HepG2 (cell line): ENCODE results near the gene U2AF1L4. TPM values are rescaled to one million over a fixed set of nuclear protein-coding genes. Genes with fewer than 3 reads are reported as not detected.

Experiments
- HNRNPK ChIP-seq: fragments of 200-400 bp; formaldehyde crosslinking; IDR thresholded peaks from 2 replicates; pipeline ENCODE4 v1.6.1; 2018; ENCODE audit warnings: low read length, low read depth, moderate library complexity, mild to moderate bottlenecking; ENCODE audit not compliant: poor library complexity, severe bottlenecking
- KAT7 ChIP-seq: IDR thresholded peaks from 2 replicates; pipeline ENCODE4 v1.6.1; 2018; ENCODE audit warnings: borderline replicate concordance, missing compliant biosample characterization
- KDM4B ChIP-seq: sonication (generic); formaldehyde crosslinking; IDR thresholded peaks from 2 replicates; pipeline ENCODE4 v1.4.0; 2020; ENCODE audit warnings: missing genetic modification reagents
- MEF2D ChIP-seq: sonication (generic); formaldehyde crosslinking; IDR thresholded peaks from 2 replicates; pipeline ENCODE4 v1.5.1; 2020; ENCODE audit warnings: mild to moderate bottlenecking, missing genetic modification reagents
- MIXL1 ChIP-seq: IDR thresholded peaks from 2 replicates; pipeline ENCODE4 v1.6.1; 2016
- MTA3 ChIP-seq: sonication (generic); formaldehyde crosslinking; IDR thresholded peaks from 2 replicates; pipeline ENCODE4 v1.4.0; 2020; ENCODE audit warnings: missing genetic modification reagents
- MTF1 ChIP-seq: sonication (generic); formaldehyde crosslinking; IDR thresholded peaks from 2 replicates; pipeline ENCODE4 v1.5.0; 2020; ENCODE audit warnings: missing genetic modification reagents
- NCOA5 ChIP-seq: sonication (generic); formaldehyde crosslinking; IDR thresholded peaks from 2 replicates; pipeline ENCODE4 v1.4.0; 2020; ENCODE audit warnings: missing genetic modification reagents
- NFATC3 ChIP-seq: sonication (generic); formaldehyde crosslinking; IDR thresholded peaks from 2 replicates; pipeline ENCODE4 v1.5.1; 2020; ENCODE audit warnings: mild to moderate bottlenecking, missing genetic modification reagents
- NFKB2 ChIP-seq: sonication (generic); formaldehyde crosslinking; IDR thresholded peaks from 2 replicates; pipeline ENCODE4 v1.4.0; 2020; ENCODE audit warnings: missing genetic modification reagents, borderline replicate concordance
- RBAK ChIP-seq: sonication (generic); formaldehyde crosslinking; IDR thresholded peaks from 2 replicates; pipeline ENCODE4 v1.5.1; 2020; ENCODE audit warnings: mild to moderate bottlenecking, missing genetic modification reagents
- RFXANK ChIP-seq: IDR thresholded peaks from 2 replicates; pipeline ENCODE4 v1.6.1; 2016
- RXRB ChIP-seq: IDR thresholded peaks from 2 replicates; pipeline ENCODE4 v1.6.1; 2016; ENCODE audit warnings: borderline replicate concordance, missing genetic modification reagents, missing compliant biosample characterization
- SP2 ChIP-seq: sonication (generic); formaldehyde crosslinking; IDR thresholded peaks from 2 replicates; pipeline ENCODE4 v1.5.1; 2020; ENCODE audit warnings: mild to moderate bottlenecking, missing genetic modification reagents
- YEATS2 ChIP-seq: sonication (generic); formaldehyde crosslinking; IDR thresholded peaks from 2 replicates; pipeline ENCODE4 v1.4.0; 2020; ENCODE audit warnings: missing genetic modification reagents, borderline replicate concordance
- ZMAT3 ChIP-seq: sonication (generic); formaldehyde crosslinking; conservative IDR thresholded peaks from 2 replicates; pipeline ENCODE4 v1.7.0; 2021; ENCODE audit warnings: missing genetic modification reagents
- ZNF234 ChIP-seq: sonication (generic); formaldehyde crosslinking; conservative IDR thresholded peaks from 2 replicates; pipeline ENCODE4 v1.5.1; 2020; ENCODE audit warnings: mild to moderate bottlenecking, missing genetic modification reagents
- ZNF350 ChIP-seq: sonication (generic); formaldehyde crosslinking; IDR thresholded peaks from 2 replicates; pipeline ENCODE4 v1.4.0; 2020; ENCODE audit warnings: mild to moderate bottlenecking, low read depth, missing genetic modification reagents, borderline replicate concordance
- ZNF367 ChIP-seq: sonication (generic); formaldehyde crosslinking; IDR thresholded peaks from 2 replicates; pipeline ENCODE4 v1.4.0; 2020; ENCODE audit warnings: missing genetic modification reagents, borderline replicate concordance
- ZNF547 ChIP-seq: sonication (generic); formaldehyde crosslinking; IDR thresholded peaks from 2 replicates; pipeline ENCODE4 v1.5.1; 2020; ENCODE audit warnings: mild to moderate bottlenecking, missing genetic modification reagents
- ZNF614 ChIP-seq: IDR thresholded peaks from 2 replicates; pipeline ENCODE4 v1.6.1; 2018; ENCODE audit warnings: missing biosample characterization, missing genetic modification reagents, inconsistent platforms, borderline replicate concordance
- polyA plus RNA-seq, 8 experiments: library from polyadenylated mRNA; depleted of rRNA in 3 of 8; stranded (reverse) in 7 of 8; unstranded in 1 of 8; fragments of >200 nt; fragmentation: Illumina TruSeq in 4 of 8; extraction: Trizol in 4 of 8; gene quantifications; 2 replicates each; pipeline versions ENCODE4 v1.2.1 to v1.2.3, GENCODE V29; 2011 to 2016; ENCODE audit warnings: low read depth in 4 of 8, missing spikeins in 1 of 8, mixed read lengths in 1 of 8; ENCODE audit not compliant: insufficient read depth in 1 of 8
- total RNA-seq, 5 experiments: library from RNA; depleted of rRNA; stranded (reverse); fragments of >200 nt; fragmentation: Illumina TruSeq; extraction: Trizol; gene quantifications; 2 replicates each; pipeline ENCODE4 v1.2.3, GENCODE V29; 2016; ENCODE audit warnings: low read depth in 1 of 5
- TF ChIP-seq, protein P1 (sequence below): IDR thresholded peaks from 2 replicates; pipeline ENCODE4 v1.6.1; 2016; ENCODE audit warnings: missing compliant biosample characterization, missing genetic modification reagents, borderline replicate concordance
- TF ChIP-seq, protein P2 (sequence below): sonication (generic); formaldehyde crosslinking; IDR thresholded peaks from 2 replicates; pipeline ENCODE4 v1.5.1; 2020; ENCODE audit warnings: missing genetic modification reagents, mild to moderate bottlenecking, borderline replicate concordance
- TF ChIP-seq, protein P3 (sequence below): sonication (generic); formaldehyde crosslinking; IDR thresholded peaks from 2 replicates; pipeline ENCODE4 v1.5.1; 2020; ENCODE audit warnings: mild to moderate bottlenecking, missing genetic modification reagents, borderline replicate concordance
- TF ChIP-seq, protein P4 (sequence below): sonication (generic); formaldehyde crosslinking; IDR thresholded peaks from 2 replicates; pipeline ENCODE4 v1.4.0; 2020; ENCODE audit warnings: missing genetic modification reagents

The U2AF1L4 gene
- total and polyA plus RNA-seq, 2 of the 13 experiments (the other 11 are each of a cell fraction or from before 2014, with no cell fraction given): 7.9 to 15.4 TPM

DNA sequence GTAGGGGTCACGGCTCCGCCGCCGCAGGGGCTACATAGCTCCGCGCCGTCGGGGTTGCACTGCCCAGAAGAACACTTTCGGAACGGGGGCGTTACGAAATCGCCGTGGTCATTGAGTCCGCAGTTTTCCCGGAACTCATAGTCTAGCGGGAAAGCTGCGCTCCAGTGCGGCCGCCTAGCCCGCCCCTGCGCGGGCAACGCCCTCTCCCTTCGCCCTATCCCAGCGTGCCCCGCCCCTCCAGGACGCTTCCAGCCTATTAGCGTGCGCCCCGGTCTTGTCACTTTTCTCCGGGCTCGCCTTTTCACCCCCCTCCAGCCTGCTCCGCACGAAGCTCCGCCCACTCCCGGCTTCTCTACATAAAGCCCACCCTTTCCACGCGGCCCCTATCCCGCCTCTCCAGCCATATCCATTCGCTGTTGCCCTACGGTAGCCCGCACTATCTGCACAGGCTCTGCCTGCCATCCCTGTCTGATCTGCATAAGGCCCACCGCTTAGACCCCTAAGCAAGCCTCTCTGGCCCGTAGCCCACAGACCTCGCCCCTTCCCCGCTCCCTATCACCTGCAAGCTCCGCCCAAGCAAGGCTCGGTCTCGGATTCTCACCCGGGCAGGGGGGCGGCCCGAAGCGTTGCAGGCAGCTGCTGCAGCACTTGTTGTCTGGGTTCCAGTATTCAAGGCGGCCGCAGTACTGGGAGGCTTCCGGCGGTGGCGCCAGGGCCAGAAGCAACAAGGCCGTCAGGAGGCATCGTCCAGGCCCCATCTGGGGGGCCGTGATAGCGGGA, 4.6 kb downstream of the U2AF1L4 start (continued):
- TF ChIP-seq, protein P1, sequence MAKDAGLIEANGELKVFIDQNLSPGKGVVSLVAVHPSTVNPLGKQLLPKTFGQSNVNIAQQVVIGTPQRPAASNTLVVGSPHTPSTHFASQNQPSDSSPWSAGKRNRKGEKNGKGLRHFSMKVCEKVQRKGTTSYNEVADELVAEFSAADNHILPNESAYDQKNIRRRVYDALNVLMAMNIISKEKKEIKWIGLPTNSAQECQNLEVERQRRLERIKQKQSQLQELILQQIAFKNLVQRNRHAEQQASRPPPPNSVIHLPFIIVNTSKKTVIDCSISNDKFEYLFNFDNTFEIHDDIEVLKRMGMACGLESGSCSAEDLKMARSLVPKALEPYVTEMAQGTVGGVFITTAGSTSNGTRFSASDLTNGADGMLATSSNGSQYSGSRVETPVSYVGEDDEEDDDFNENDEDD (CRISPR knock-in tag): peak; percentile 86; the same call in 1 of the 2 replicates
- TF ChIP-seq NFATC3 (peak; percentile 38; the same call in 1 of the 2 replicates), MEF2D (CRISPR knock-in tag) (peak; percentile 66), HNRNPK (no peak), ZMAT3 (CRISPR knock-in tag) (peak; percentile 52; the same call in 1 of the 2 replicates), NFKB2 (CRISPR knock-in tag) (no peak), YEATS2 (no peak), ZNF367 (CRISPR knock-in tag) (no peak), MTF1 (no peak), ZNF234 (CRISPR knock-in tag) (no peak), KDM4B (CRISPR knock-in tag) (no peak), NCOA5 (CRISPR knock-in tag) (no peak), ZNF350 (CRISPR knock-in tag) (peak; percentile 55; the same call in 1 of the 2 replicates), ZNF547 (CRISPR knock-in tag) (peak; percentile 53; the same call in 1 of the 2 replicates), KAT7 (no peak), MIXL1 (CRISPR knock-in tag) (peak; percentile 61; the same call in 1 of the 2 replicates), SP2 (CRISPR knock-in tag) (peak; percentile 89), ZNF614 (CRISPR knock-in tag) (no peak; the same call in 1 of the 2 replicates), RXRB (peak; percentile 45), RBAK (no peak), MTA3 (CRISPR knock-in tag) (no peak), RFXANK (CRISPR knock-in tag) (no peak)
- TF ChIP-seq, protein P2, sequence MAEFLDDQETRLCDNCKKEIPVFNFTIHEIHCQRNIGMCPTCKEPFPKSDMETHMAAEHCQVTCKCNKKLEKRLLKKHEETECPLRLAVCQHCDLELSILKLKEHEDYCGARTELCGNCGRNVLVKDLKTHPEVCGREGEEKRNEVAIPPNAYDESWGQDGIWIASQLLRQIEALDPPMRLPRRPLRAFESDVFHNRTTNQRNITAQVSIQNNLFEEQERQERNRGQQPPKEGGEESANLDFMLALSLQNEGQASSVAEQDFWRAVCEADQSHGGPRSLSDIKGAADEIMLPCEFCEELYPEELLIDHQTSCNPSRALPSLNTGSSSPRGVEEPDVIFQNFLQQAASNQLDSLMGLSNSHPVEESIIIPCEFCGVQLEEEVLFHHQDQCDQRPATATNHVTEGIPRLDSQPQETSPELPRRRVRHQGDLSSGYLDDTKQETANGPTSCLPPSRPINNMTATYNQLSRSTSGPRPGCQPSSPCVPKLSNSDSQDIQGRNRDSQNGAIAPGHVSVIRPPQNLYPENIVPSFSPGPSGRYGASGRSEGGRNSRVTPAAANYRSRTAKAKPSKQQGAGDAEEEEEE: no peak
- TF ChIP-seq, protein P3, sequence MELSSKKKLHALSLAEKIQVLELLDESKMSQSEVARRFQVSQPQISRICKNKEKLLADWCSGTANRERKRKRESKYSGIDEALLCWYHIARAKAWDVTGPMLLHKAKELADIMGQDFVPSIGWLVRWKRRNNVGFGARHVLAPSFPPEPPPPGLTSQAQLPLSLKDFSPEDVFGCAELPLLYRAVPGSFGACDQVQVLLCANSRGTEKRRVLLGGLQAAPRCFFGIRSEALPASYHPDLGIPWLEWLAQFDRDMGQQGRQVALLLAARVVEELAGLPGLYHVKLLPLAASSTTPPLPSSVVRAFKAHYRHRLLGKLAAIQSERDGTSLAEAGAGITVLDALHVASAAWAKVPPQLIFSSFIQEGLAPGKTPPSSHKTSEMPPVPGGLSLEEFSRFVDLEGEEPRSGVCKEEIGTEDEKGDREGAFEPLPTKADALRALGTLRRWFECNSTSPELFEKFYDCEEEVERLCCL (CRISPR knock-in tag): no peak
- TF ChIP-seq, protein P4, sequence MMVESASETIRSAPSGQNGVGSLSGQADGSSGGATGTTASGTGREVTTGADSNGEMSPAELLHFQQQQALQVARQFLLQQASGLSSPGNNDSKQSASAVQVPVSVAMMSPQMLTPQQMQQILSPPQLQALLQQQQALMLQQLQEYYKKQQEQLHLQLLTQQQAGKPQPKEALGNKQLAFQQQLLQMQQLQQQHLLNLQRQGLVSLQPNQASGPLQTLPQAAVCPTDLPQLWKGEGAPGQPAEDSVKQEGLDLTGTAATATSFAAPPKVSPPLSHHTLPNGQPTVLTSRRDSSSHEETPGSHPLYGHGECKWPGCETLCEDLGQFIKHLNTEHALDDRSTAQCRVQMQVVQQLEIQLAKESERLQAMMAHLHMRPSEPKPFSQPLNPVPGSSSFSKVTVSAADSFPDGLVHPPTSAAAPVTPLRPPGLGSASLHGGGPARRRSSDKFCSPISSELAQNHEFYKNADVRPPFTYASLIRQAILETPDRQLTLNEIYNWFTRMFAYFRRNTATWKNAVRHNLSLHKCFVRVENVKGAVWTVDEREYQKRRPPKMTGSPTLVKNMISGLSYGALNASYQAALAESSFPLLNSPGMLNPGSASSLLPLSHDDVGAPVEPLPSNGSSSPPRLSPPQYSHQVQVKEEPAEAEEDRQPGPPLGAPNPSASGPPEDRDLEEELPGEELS: 0 out of 2 replicates have a peak, but pooled peaks have one; percentile 28
